Activated naive CD8-positive, alpha-beta T cell treated with anti-CD3 and anti-CD28 coated beads, Interleukin-2, amount 10 ng/mL, durations not matched to agents 7 days and 5 days (primary cell): ENCODE results near the gene TM4SF20. TPM values are rescaled to one million over a fixed set of nuclear protein-coding genes. Genes with fewer than 3 reads are reported as not detected.
A peak's percentile ranks its signal among the peaks of the same experiment; 100 is the strongest.

ENCODE experiments used
- ATAC-seq: fragments of 150-1000 bp; cut with Tn5 transposase; one replicate; pipeline ENCODE4 v1.10.0; 2021; ENCODE audit warnings: low read depth, moderate library complexity
- POLR2A ChIA-PET: fragments of 350-600 bp; sonication (Branson Sonifier 250); formaldehyde crosslinking; loops from one replicate; lab custom pipeline; 2021; ENCODE audit warnings: antibody characterized with exemption; lab: Charles Lee
- DNase-seq: peaks from one replicate; pipeline ENCODE4 v3.0.0; 2021
- H3K27ac Mint-ChIP-seq: one replicate; pipeline ENCODE4 v1.8.0; 2022; ENCODE audit warnings: mild to moderate bottlenecking, mixed read lengths
- H3K27me3 Mint-ChIP-seq: one replicate; pipeline ENCODE4 v1.8.0; 2022; ENCODE audit warnings: mild to moderate bottlenecking, moderate library complexity, mixed read lengths
- H3K36me3 Mint-ChIP-seq: one replicate; pipeline ENCODE4 v1.8.0; 2021; ENCODE audit warnings: mild to moderate bottlenecking, mixed read lengths
- H3K4me1 Mint-ChIP-seq: one replicate; pipeline ENCODE4 v1.8.0; 2021; ENCODE audit warnings: mixed read lengths
- H3K4me3 Mint-ChIP-seq: one replicate; pipeline ENCODE4 v1.8.0; 2022; ENCODE audit warnings: mild to moderate bottlenecking, moderate library complexity, mixed read lengths
- H3K9me3 Mint-ChIP-seq: one replicate; pipeline ENCODE4 v1.8.0; 2021; ENCODE audit warnings: mixed read lengths
- total RNA-seq, 2 experiments: library from RNA; stranded (reverse); gene quantifications; one replicate each; pipeline ENCODE4 v1.2.3, GENCODE V29; 2021

Gene TM4SF20
- total RNA-seq, 2 experiments from 2014 or later: not detected

- Mint-ChIP-seq H3K27ac (no peak overlapping the region), H3K36me3 (peaks cover 27% of the 10 kb centered on the region), H3K9me3 (no peaks in the 10 kb centered on the region), H3K4me3 (no peak overlapping the region), H3K4me1 (peaks cover 9% of the 10 kb centered on the region), H3K27me3 (no peaks in the 10 kb centered on the region)
- POLR2A ChIA-PET: interaction anchor here (0.7 kb wide), 1 partner anchor 581 kb away, joined by 3 read pairs; no protein-coding TSS in a partner anchor
- no peak for ATAC-seq
- DNase-seq: no peak
Measured at GRCh38 chr2:227339098-227339599, 40.0 kb downstream of the TM4SF20 start.

- Mint-ChIP-seq H3K27me3 (no peaks in the 10 kb centered on the region), H3K9me3 (no peaks in the 10 kb centered on the region), H3K4me3 (no peak overlapping the region), H3K36me3 (peaks cover 33% of the 10 kb centered on the region), H3K27ac (no peak overlapping the region), H3K4me1 (peaks cover 11% of the 10 kb centered on the region)
- DNase-seq (no peak), ATAC-seq (no peak)
- POLR2A ChIA-PET: no interaction called here
Measured at GRCh38 chr2:227337442-227337841, 41.7 kb downstream of the TM4SF20 start.

GRCh38 chr2:227335713-227336112 lies 43.4 kb downstream of the TM4SF20 start:
- DNase-seq (no peak), ATAC-seq (no peak)
- Mint-ChIP-seq H3K27me3 (no peaks in the 10 kb centered on the region), H3K9me3 (no peaks in the 10 kb centered on the region), H3K4me3 (no peak overlapping the region), H3K4me1 (peaks cover 11% of the 10 kb centered on the region), H3K27ac (no peak overlapping the region), H3K36me3 (peaks cover 36% of the 10 kb centered on the region)
- POLR2A ChIA-PET: interaction anchor here (1.4 kb wide), 1 partner anchor 8 kb away, joined by 4 read pairs; no protein-coding TSS in a partner anchor

GRCh38 chr2:227326783-227327182 lies 52.3 kb downstream of the TM4SF20 start:
- POLR2A ChIA-PET: no interaction called here
- Mint-ChIP-seq H3K27ac (no peak overlapping the region), H3K4me1 (peaks cover 32% of the 10 kb centered on the region), H3K4me3 (no peak overlapping the region), H3K36me3 (peaks cover 8% of the 10 kb centered on the region), H3K27me3 (peaks cover 3% of the 10 kb centered on the region), H3K9me3 (peaks cover 5% of the 10 kb centered on the region)
- DNase-seq (no peak), ATAC-seq (no peak)

GRCh38 chr2:227325839-227326195 lies 53.3 kb downstream of the TM4SF20 start:
- ATAC-seq (no peak), DNase-seq (no peak)
- Mint-ChIP-seq H3K4me3 (peak overlapping the region; percentile 97), H3K9me3 (peaks cover 8% of the 10 kb centered on the region), H3K27me3 (peaks cover 3% of the 10 kb centered on the region), H3K36me3 (peaks cover 8% of the 10 kb centered on the region), H3K27ac (peak overlapping the region; percentile 96), H3K4me1 (peaks cover 32% of the 10 kb centered on the region)
- POLR2A ChIA-PET: interaction anchor here (1.5 kb wide), 2 partner anchors 136 to 228 kb away, joined by 3 read pairs; no protein-coding TSS in a partner anchor

- Mint-ChIP-seq H3K27ac (peak within 1 kb of the TSS; percentile 96), H3K4me1 (peaks cover 32% of the 10 kb centered on the region), H3K9me3 (peaks cover 8% of the 10 kb centered on the region), H3K36me3 (peaks cover 4% of the 10 kb centered on the region), H3K4me3 (peak within 1 kb of the TSS; percentile 97), H3K27me3 (peaks cover 3% of the 10 kb centered on the region)
- peak; percentile 93 for DNase-seq
- ATAC-seq: peak; percentile 99
- POLR2A ChIA-PET: interaction anchor here (1.5 kb wide), 2 partner anchors 137 to 229 kb away, joined by 3 read pairs; no protein-coding TSS in a partner anchor
Measured at GRCh38 chr2:227324995-227325838, 53.9 kb downstream of the TM4SF20 start, which contains the start of gene MFF. Gene MFF (plus strand): TSS chr2:227325251. CDS start chr2:227330666, 5,415 bp downstream.

GRCh38 chr2:227324642-227324994 lies 54.5 kb downstream of the TM4SF20 start:
- Mint-ChIP-seq H3K27ac (peak overlapping the region; percentile 83), H3K4me3 (peak overlapping the region; percentile 97), H3K36me3 (peaks cover 4% of the 10 kb centered on the region), H3K9me3 (peaks cover 8% of the 10 kb centered on the region), H3K4me1 (peaks cover 32% of the 10 kb centered on the region), H3K27me3 (peaks cover 3% of the 10 kb centered on the region)
- POLR2A ChIA-PET: interaction anchor here (1.5 kb wide), 2 partner anchors 137 to 229 kb away, joined by 3 read pairs; no protein-coding TSS in a partner anchor
- DNase-seq (no peak), ATAC-seq (no peak)

- H3K27ac Mint-ChIP-seq: no peak overlapping the region
- no peak for ATAC-seq
- peaks cover 4% of the 10 kb centered on the region for H3K36me3 Mint-ChIP-seq
Measured at GRCh38 chr2:227323818-227324217, 55.3 kb downstream of the TM4SF20 start.

GRCh38 chr2:227322530-227323205 lies 56.4 kb downstream of the TM4SF20 start:
- ATAC-seq (no peak), DNase-seq (no peak)
- Mint-ChIP-seq H3K4me1 (peaks cover 25% of the 10 kb centered on the region), H3K27me3 (peaks cover 3% of the 10 kb centered on the region), H3K36me3 (peaks cover 4% of the 10 kb centered on the region), H3K9me3 (peaks cover 8% of the 10 kb centered on the region), H3K4me3 (no peak overlapping the region), H3K27ac (no peak overlapping the region)
- POLR2A ChIA-PET: no interaction called here

More at GRCh38 chr2:227323818-227324217, 55.3 kb downstream of the TM4SF20 start:
- Mint-ChIP-seq H3K4me3 (peak overlapping the region; percentile 97), H3K9me3 (peaks cover 8% of the 10 kb centered on the region), H3K27me3 (peaks cover 3% of the 10 kb centered on the region), H3K4me1 (peaks cover 32% of the 10 kb centered on the region)
- DNase-seq: no peak
- POLR2A ChIA-PET: no interaction called here

GRCh38 chr2:227320305-227321094 lies 58.6 kb downstream of the TM4SF20 start:
- no peak for DNase-seq
- no peak overlapping the region for H3K27ac Mint-ChIP-seq
- peaks cover 9% of the 10 kb centered on the region for H3K9me3 Mint-ChIP-seq
- peaks cover 5% of the 10 kb centered on the region for H3K27me3 Mint-ChIP-seq
- ATAC-seq: no peak
- H3K36me3 Mint-ChIP-seq: peaks cover 4% of the 10 kb centered on the region
- peaks cover 15% of the 10 kb centered on the region for H3K4me1 Mint-ChIP-seq
- POLR2A ChIA-PET: no interaction called here
- no peak overlapping the region for H3K4me3 Mint-ChIP-seq

GRCh38 chr2:227317834-227318233 lies 61.3 kb downstream of the TM4SF20 start:
- H3K4me1 Mint-ChIP-seq: peaks cover 2% of the 10 kb centered on the region
- peaks cover 8% of the 10 kb centered on the region for H3K9me3 Mint-ChIP-seq
- H3K27ac Mint-ChIP-seq: no peak overlapping the region
- H3K36me3 Mint-ChIP-seq: peaks cover 3% of the 10 kb centered on the region
- peaks cover 5% of the 10 kb centered on the region for H3K27me3 Mint-ChIP-seq
- DNase-seq: no peak
- POLR2A ChIA-PET: no interaction called here
- H3K4me3 Mint-ChIP-seq: no peak overlapping the region
- no peak for ATAC-seq

- POLR2A ChIA-PET: no interaction called here
- ATAC-seq: no peak
- peaks cover 2% of the 10 kb centered on the region for H3K9me3 Mint-ChIP-seq
- peaks cover 4% of the 10 kb centered on the region for H3K27me3 Mint-ChIP-seq
- H3K4me3 Mint-ChIP-seq: no peak overlapping the region
- no peak overlapping the region for H3K27ac Mint-ChIP-seq
- DNase-seq: no peak
- H3K36me3 Mint-ChIP-seq: no peaks in the 10 kb centered on the region
- H3K4me1 Mint-ChIP-seq: no peaks in the 10 kb centered on the region
Measured at GRCh38 chr2:227313310-227313709, 65.8 kb downstream of the TM4SF20 start.

- peaks cover under 1% of the 10 kb centered on the region for H3K9me3 Mint-ChIP-seq
- POLR2A ChIA-PET: no interaction called here
Measured at GRCh38 chr2:227312579-227312978, 66.5 kb downstream of the TM4SF20 start.

More at GRCh38 chr2:227312579-227312978, 66.5 kb downstream of the TM4SF20 start:
- no peaks in the 10 kb centered on the region for H3K36me3 Mint-ChIP-seq
- peaks cover 4% of the 10 kb centered on the region for H3K27me3 Mint-ChIP-seq
- DNase-seq (no peak), ATAC-seq (no peak)
- no peak overlapping the region for H3K27ac Mint-ChIP-seq
- H3K4me1 Mint-ChIP-seq: no peaks in the 10 kb centered on the region
- H3K4me3 Mint-ChIP-seq: no peak overlapping the region
